CD4-positive, alpha-beta T cell treated with Interleukin-2 at 100 ng/mL for 4 hours (primary cell): ENCODE results near the gene ID3.

Experiments used
- DNase-seq: peaks from one replicate; pipeline ENCODE4 v3.0.0-alpha.2; 2020; ENCODE audit warnings: low spot score

Gene ID3

DNA sequence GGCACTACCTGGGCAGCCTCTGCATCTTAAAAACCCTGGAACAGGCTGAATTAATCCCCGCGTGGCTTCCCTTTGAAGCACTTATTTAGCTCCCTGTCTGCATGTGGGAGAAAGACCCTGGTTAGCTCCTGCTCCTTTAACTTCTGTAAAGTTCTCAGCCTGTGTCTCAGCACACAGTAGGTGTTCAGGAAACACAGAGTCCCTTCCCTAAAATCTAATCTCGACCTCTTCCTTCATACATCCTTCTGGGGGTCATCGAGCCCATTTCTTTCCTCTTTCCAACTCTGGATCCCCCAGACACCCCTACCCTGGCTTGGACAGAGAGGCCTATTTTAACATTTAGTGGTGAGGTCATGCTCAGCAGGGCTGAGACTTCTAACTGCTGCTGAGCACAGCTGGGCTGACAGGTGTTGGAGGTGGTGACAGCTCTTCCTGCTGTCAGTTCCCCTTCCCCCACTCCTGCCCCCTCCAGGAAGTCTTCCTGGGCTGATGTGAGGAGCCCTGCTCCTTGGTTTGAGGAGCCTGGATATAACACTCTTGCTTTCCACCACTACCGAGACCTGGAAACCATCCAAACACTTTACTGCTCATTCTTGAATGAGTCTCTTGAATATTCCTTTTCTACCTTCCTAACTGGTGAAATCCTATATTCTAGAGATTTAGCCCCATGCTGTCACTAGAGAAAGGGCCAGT is 33.6 kb downstream of the ID3 start:
- peak; percentile 33 for DNase-seq

DNA sequence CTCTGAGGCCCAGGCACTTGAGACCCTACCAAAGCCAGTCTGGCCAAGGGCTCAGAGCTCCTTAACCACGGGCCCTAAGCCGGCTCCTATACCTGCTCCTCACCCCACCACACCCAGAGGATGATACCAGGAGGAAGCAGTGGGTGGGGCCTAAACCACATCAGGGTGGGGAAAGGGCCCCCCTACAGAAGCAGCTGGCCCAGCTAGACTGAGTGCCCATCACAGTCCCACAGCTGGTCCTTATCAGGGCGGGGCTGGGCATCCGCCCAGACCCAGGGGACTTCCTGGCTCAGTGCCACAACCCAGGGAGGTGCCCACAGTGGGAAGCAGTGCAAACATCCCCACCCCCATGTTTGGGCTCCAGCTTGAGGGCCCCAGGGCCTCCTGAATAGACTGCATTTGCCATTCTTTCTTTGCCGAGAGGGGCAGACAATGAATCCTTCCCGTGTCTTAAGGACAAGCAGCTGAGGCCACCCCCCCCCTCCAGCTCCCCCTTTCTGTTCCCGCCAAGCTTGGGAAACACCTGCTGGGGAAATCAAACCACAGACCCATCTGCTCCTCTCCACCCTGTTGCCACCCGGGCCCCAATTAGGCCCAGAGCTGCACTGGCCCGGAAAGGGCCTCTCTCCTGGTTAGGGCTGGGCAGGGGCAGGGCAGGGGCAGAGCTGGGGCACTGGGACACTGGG is 34.4 kb downstream of the ID3 start:
- DNase-seq: peak; percentile 51

DNA sequence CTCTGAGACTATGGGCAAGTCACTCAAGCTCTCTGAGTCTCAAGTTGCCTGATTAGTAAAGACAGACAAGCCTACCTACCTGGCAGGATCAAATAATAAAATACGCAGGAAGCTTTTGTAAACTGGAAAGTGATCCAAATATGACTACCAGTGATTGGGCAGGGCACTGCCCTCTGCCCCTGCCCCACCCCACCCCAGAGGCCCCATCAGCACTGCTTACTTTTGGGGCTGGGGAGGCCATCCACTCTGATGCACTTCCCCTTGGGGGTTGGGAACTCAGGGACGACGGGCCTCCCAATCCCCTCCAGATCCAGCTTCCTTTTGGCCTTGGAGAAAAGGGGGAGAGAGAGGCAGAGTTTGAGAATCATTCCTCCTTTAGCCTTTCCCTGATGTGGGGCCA is 35.1 kb downstream of the ID3 start:
- DNase-seq: no peak

DNA sequence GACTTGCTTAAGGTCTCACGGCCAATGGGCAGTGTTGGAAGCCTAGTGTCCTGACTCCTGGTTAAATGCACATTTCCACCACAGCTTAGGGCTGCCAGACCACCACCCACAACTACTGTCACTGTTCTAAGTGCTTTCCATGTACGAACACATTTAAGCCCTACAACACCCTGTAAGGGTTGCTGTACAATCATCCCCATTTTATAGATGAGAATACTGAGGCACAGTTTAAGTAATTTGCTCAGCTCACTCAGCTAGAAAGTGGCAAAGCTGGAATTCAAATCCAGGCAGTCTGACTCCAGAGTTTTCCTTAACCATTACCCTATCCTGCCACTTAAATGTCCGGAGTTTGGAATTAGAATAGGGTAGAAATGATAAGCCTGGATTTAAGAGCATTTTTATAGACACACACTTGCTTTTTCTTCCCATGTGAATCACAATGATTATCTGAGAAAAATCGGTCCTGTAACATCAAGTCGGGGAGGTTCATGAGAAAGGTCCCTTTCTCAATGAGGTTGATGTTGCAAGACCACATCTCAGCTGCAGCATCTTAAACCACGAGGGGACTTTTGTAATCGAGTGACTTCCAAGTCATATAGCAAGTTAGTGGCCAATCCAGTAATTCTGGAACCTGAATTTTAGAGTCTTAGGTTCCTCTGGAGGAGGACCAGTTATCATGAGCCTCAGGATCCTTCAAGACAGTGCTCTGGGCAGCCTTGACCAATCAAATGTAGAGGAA is 36.9 kb downstream of the ID3 start:
- DNase-seq: no peak

DNA sequence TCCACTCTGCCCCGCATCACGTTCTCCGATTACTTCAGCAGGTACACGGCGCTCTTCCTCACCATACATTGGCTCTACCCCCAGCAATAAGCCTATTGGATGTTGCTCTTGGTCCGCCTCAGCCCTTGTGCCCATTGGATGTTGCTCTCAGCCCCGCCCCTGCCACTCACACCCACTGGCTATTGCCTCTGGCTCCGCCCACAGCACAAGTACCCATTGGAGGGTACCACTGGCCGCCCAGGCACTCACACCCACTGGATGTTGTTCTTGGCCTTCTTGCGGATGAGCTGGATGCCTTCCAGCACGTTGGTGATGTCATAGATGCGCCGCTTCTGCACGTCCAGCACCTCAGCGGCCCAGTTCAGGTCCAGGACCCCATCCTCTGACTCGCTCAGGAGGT is 37.7 kb downstream of the ID3 start:
- DNase-seq: no peak

DNA sequence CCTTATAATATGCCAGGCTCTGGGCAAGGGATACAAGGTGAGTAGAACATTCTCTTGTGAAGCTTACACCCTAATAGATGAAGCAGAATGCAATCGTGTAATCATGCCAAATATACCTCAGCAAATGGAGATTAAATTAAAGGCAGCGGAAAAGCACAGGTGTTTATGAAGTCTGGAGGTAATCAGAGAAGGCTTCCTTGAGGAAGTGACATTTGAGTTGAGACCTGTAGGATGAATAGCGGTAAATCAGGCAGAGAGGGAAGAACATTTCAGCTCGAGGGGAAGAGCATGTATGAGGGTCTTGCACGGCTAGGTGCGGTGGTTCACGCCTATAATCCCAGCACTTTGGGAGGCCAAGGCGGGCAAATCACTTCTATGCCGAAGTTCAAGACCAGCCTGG is 41.7 kb downstream of the ID3 start:
- DNase-seq: no peak

DNA sequence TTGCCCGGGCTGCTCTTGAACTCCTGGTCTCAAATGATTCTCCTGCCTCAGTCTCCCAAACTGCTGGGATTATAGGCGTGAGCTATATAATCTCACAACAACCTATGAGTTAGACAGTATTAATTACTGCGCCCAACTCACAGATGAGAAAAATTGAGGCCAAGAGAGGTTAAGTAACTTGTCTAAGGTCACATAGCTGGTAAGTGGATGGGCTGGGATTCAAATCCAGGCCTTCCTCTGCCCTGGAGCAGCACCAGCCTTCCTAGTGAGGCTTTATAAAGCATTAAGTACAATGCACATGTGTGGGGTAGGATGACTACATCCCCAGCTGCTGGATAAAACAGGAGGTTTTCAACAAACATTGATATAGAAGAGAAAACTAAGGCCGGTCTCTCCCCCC is 43.4 kb downstream of the ID3 start:
- DNase-seq: no peak

DNA sequence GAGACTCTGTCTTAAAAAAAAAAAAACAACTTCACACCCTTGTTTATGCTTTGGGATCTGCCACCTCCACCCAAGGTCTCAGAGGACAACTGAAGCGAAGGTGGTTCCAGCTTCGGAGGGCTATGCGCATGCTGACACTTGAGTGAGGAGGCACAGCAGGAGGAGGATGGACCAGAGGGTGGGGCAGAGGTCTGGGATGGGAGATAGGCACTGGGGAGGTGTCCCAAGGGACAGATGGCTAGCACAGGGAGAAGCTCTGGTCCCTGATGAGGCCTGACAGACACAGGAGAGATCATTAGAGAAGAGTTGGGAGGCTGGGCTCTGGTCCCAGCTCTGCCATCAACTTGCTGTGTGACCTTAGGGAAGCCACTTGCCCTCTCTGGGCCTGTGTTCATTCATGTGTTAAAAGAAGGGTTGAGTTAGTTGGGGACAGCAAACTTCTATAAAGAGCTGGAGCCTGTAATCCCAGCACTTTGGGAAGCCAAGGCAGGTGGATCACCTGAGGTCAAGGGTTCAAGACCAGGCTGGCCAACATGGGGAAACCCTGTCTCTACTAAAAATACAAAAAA is 45.1 kb downstream of the ID3 start:
- no peak for DNase-seq

DNA sequence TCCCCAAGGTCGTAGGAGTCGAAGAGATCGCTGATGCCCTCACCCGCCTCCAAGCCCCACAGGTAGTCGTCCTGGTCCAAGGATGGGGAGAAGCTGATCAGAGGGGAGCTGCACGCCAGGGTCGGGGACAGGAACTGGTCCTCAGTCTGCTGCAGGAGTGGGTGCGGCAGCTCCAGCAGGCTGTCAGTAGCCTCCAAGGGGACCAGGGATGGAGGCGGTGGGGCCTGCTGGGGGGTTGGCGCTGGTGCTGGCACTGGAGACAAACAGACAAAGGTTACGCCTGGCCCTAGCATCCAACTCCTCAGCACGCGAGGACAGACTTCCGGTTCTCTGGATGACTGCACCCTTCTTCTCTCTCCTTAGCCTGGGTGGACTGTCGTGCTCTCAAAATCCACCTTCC is 49.4 kb downstream of the ID3 start:
- DNase-seq: no peak
